GM12875 (cell line): ENCODE measurements around the gene QRICH1.

Experiments used
- H3K4me3 ChIP-seq: one replicate; pipeline ENCODE4 v1.5.1; 2011; ENCODE audit warnings: low read depth, low read length, control low read depth
- TF ChIP-seq, protein P1 (sequence below): IDR thresholded peaks from 2 replicates; pipeline ENCODE4 v1.5.1; 2011; ENCODE audit warnings: low read depth, mild to moderate bottlenecking, control low read depth, inconsistent platforms, low read length, moderate library complexity, borderline replicate concordance; ENCODE audit not compliant: insufficient read depth

QRICH1 gene

GRCh38 chr3:49132073-49132436 lies 38.2 kb upstream of the QRICH1 start:
- TF ChIP-seq, protein P1, sequence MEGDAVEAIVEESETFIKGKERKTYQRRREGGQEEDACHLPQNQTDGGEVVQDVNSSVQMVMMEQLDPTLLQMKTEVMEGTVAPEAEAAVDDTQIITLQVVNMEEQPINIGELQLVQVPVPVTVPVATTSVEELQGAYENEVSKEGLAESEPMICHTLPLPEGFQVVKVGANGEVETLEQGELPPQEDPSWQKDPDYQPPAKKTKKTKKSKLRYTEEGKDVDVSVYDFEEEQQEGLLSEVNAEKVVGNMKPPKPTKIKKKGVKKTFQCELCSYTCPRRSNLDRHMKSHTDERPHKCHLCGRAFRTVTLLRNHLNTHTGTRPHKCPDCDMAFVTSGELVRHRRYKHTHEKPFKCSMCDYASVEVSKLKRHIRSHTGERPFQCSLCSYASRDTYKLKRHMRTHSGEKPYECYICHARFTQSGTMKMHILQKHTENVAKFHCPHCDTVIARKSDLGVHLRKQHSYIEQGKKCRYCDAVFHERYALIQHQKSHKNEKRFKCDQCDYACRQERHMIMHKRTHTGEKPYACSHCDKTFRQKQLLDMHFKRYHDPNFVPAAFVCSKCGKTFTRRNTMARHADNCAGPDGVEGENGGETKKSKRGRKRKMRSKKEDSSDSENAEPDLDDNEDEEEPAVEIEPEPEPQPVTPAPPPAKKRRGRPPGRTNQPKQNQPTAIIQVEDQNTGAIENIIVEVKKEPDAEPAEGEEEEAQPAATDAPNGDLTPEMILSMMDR, result no peak
- H3K4me3 ChIP-seq, result no peak overlapping the region

GRCh38 chr3:49131576-49131975 lies 37.7 kb upstream of the QRICH1 start:
- no peak overlapping the region for H3K4me3 ChIP-seq

GRCh38 chr3:49131040-49131439 lies 37.2 kb upstream of the QRICH1 start:
- H3K4me3 ChIP-seq, result no peak overlapping the region
- TF ChIP-seq, protein P1, result no peak

More at GRCh38 chr3:49131576-49131975, 37.7 kb upstream of the QRICH1 start:
- TF ChIP-seq, protein P1, result no peak

DNA sequence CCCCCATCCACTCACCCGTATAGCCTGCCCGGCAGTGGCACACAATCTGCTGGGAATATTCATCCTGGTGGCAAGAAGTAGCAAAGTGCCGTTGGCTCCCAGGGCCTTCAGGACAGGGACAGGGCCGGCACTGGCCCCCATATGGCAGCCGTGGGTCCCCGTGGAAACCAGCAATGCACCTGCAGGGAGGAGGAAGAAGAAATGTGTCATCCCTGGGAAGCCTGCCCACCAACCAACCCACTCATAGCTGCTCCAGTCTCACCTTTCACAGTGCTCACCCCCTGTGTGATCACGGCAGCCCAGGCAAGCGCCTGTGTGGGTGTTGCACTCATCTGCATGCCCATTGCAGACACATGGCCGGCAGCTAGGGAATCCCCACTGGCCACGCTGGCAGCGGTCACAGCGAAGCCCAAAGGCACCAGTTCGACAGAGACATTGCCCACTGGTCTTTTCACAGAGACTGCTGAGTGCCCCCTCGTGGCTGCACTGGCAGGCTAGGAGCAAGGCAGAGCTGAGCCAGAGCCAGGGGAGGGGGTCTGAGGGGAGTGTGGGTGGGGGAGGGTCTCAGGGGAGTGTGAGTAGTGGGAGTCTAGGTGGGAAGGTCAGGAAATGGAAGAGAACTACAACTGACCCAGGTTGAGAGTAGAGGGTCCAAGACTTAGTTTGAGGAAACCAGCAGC lies 31.3 kb upstream of the QRICH1 start:
- TF ChIP-seq, protein P1, result peak; percentile 35; the same call in 1 of the 2 replicates
- no peak overlapping the region for H3K4me3 ChIP-seq

GRCh38 chr3:49124203-49124602 lies 30.3 kb upstream of the QRICH1 start:
- no peak overlapping the region for H3K4me3 ChIP-seq
- TF ChIP-seq, protein P1, result no peak

DNA sequence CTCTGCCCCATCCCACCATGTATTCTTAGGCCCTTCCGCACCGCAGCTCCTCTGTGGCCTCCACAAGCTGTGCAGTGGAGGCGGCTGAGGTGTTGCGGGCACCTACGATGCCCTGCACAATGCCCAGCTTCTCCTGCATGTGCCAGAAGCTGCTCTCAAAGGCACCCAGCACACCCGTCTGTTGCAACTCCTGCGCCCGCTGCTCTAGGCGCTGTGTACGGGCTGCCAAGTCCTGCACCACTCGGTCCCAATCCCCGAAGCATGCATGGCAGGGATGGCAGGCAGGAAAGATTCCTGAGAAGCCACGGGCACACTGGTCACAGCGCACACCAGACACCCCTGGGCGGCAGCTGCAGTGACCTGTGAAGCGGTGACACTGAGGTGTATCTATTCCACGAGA lies 29.8 kb upstream of the QRICH1 start:
- TF ChIP-seq, protein P1, result no peak
- no peak overlapping the region for H3K4me3 ChIP-seq

DNA sequence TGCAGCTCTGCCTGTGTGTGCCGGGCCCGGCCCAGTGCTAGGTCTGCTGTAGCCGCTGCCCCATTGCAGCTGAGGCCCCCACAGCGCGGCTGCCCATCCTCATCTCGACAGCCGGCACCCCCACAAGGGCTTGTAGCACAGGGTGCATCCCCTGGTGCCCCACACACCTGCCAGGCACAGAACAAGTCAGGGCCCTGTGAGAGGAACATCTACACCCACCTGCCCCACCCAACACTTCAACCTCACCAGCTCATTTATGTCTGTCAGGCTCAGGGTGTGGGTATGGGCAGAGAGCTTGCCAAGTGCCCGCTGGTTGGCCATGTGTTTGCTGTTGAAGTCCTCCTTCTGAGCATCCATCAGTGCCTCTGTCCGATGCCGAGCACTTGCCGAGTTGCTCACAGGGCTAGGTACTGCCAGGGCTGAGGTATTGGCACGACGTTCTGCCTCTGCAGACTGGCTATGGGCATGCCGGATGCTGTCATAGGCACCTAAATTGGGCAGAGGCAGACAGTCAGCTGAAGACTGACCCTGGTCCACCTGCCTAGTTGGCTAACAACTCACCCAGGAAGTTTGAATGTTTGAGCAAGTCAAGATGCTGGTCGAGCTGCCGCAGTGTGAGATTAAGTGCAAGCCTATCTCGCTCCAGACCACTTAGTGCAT lies 29.1 kb upstream of the QRICH1 start:
- no peak overlapping the region for H3K4me3 ChIP-seq
- TF ChIP-seq, protein P1, result no peak
